GM12875 (cell line): Measurements from ENCODE around the gene STON2.

Experiments used
- H3K4me3 ChIP-seq: one replicate; pipeline ENCODE4 v1.5.1; 2011; ENCODE audit warnings: low read depth, low read length, control low read depth
- TF ChIP-seq, protein P1 (sequence below): IDR thresholded peaks from 2 replicates; pipeline ENCODE4 v1.5.1; 2011; ENCODE audit warnings: low read depth, mild to moderate bottlenecking, control low read depth, inconsistent platforms, low read length, moderate library complexity, borderline replicate concordance; ENCODE audit not compliant: insufficient read depth

The STON2 gene

DNA sequence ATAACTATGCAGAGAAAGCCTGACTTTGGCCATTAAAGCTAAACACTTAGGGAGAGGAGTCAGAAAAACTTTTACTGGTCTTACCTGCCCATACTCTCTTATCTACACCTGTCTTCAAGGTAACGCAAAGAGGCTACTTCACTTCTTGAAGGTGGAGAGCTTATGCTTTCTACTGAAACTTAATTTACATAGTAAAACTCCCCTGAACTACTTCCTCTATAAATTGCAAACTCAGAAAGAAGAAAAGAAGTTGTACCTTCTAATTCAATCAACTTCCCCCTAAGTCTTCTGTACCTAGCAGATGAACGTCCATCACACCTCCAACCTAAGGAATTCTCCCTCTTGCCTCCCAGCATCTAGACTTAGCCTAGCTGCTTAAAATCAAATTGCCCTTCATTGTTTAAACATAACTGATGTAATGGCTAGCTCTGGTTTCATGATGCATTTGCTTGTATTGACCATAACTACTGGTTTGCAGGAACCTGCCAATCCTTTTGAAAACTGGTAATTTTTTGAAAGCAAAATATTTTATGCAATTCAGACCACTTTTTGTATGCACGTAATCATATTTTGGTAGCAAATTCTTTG lies 87.7 kb downstream of the STON2 start:
- TF ChIP-seq, protein P1, sequence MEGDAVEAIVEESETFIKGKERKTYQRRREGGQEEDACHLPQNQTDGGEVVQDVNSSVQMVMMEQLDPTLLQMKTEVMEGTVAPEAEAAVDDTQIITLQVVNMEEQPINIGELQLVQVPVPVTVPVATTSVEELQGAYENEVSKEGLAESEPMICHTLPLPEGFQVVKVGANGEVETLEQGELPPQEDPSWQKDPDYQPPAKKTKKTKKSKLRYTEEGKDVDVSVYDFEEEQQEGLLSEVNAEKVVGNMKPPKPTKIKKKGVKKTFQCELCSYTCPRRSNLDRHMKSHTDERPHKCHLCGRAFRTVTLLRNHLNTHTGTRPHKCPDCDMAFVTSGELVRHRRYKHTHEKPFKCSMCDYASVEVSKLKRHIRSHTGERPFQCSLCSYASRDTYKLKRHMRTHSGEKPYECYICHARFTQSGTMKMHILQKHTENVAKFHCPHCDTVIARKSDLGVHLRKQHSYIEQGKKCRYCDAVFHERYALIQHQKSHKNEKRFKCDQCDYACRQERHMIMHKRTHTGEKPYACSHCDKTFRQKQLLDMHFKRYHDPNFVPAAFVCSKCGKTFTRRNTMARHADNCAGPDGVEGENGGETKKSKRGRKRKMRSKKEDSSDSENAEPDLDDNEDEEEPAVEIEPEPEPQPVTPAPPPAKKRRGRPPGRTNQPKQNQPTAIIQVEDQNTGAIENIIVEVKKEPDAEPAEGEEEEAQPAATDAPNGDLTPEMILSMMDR = no peak
- H3K4me3 ChIP-seq = no peak overlapping the region

GRCh38 chr14:81311778-81312177 lies 88.3 kb downstream of the STON2 start:
- TF ChIP-seq, protein P1 = no peak
- no peak overlapping the region for H3K4me3 ChIP-seq

GRCh38 chr14:81311141-81311540 lies 89.0 kb downstream of the STON2 start:
- no peak overlapping the region for H3K4me3 ChIP-seq
- TF ChIP-seq, protein P1 = no peak

GRCh38 chr14:81310606-81311005 lies 89.5 kb downstream of the STON2 start:
- TF ChIP-seq, protein P1 = no peak

GRCh38 chr14:81309511-81309910 lies 90.6 kb downstream of the STON2 start:
- TF ChIP-seq, protein P1 = no peak
- no peak overlapping the region for H3K4me3 ChIP-seq

More at GRCh38 chr14:81310606-81311005, 89.5 kb downstream of the STON2 start:
- no peak overlapping the region for H3K4me3 ChIP-seq

DNA sequence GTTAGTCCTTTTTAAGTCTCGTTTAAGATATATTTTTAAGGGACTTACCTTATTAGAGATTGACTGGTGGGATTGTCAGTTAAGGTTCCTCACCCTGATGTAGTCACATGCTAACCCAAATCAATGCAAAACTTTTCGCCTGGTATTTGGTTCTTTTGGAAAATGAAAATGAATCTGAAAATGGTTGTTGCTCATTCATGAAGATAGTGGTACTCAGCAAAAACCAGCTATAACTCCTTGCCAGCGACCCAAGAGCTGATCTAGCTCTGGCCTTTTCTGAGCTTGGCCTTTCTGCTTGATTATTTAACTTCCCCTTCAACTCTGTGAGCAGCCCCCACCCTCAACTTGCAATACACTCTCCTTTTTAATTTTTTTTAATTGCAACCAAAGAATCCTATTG lies 94.4 kb downstream of the STON2 start:
- TF ChIP-seq, protein P1 = no peak
- H3K4me3 ChIP-seq = no peak overlapping the region

GRCh38 chr14:81305065-81305464 lies 95.1 kb downstream of the STON2 start:
- no peak overlapping the region for H3K4me3 ChIP-seq
- TF ChIP-seq, protein P1 = no peak
